Measurements from ENCODE around the gene C22orf31.
A peak's percentile ranks its signal among the peaks of the same experiment; 100 is the strongest.
"Not testable (repeated sequence)": the region's sequence is repeated elsewhere in the genome, so short reads cannot be mapped to it uniquely, and the experiment has no call there.

The C22orf31 gene

GRCh38 chr22:29061773-29062172 lies at the start of gene C22orf31:
TSS of gene C22orf31 (minus strand) at chr22:29061831. CDS start at chr22:29061792, 39 bp downstream.
- DNase-seq (ENCODE audit: low read depth): no peak

GRCh38 chr22:29110946-29111345 lies 49.3 kb upstream of the C22orf31 start:
- DNase-seq (ENCODE audit: low read depth): no peak

GRCh38 chr22:29109822-29110221 lies 48.2 kb upstream of the C22orf31 start:
- peak; percentile 54 for DNase-seq (ENCODE audit: low read depth)

GRCh38 chr22:29108137-29108536 lies 46.5 kb upstream of the C22orf31 start:
- peak; percentile 90 for DNase-seq (ENCODE audit: low read depth)

- DNase-seq (ENCODE audit: low read depth): no peak
Measured at GRCh38 chr22:29106839-29107238, 45.2 kb upstream of the C22orf31 start.

- DNase-seq (ENCODE audit: low read depth): peak; percentile 7
Measured at GRCh38 chr22:29105468-29105867, 43.8 kb upstream of the C22orf31 start.

- no peak for DNase-seq (ENCODE audit: low read depth)
Measured at GRCh38 chr22:29103121-29103520, 41.5 kb upstream of the C22orf31 start.

GRCh38 chr22:29102300-29102699 lies 40.7 kb upstream of the C22orf31 start:
- DNase-seq (ENCODE audit: low read depth): no peak

- DNase-seq (ENCODE audit: low read depth): no peak
Measured at GRCh38 chr22:29098296-29098695, 36.7 kb upstream of the C22orf31 start.

- peak; percentile 38 for DNase-seq (ENCODE audit: low read depth)
Measured at GRCh38 chr22:29096736-29097669, 35.4 kb upstream of the C22orf31 start.

- DNase-seq (ENCODE audit: low read depth): no peak
Measured at GRCh38 chr22:29095459-29095858, 33.8 kb upstream of the C22orf31 start.

- peak; percentile 89 for DNase-seq (ENCODE audit: low read depth)
Measured at GRCh38 chr22:29093501-29094300, 32.1 kb upstream of the C22orf31 start.

- DNase-seq (ENCODE audit: low read depth): peak; percentile 13
Measured at GRCh38 chr22:29093030-29093429, 31.4 kb upstream of the C22orf31 start.

GRCh38 chr22:29092243-29092642 lies 30.6 kb upstream of the C22orf31 start:
- no peak for DNase-seq (ENCODE audit: low read depth)

GRCh38 chr22:29090039-29090438 lies 28.4 kb upstream of the C22orf31 start:
- DNase-seq (ENCODE audit: low read depth): no peak

GRCh38 chr22:29089507-29089906 lies 27.9 kb upstream of the C22orf31 start:
- DNase-seq (ENCODE audit: low read depth): no peak

- no peak for DNase-seq (ENCODE audit: low read depth)
Measured at GRCh38 chr22:29088809-29089208, 27.2 kb upstream of the C22orf31 start.

- no peak for DNase-seq (ENCODE audit: low read depth)
Measured at GRCh38 chr22:29087012-29087411, 25.4 kb upstream of the C22orf31 start.

GRCh38 chr22:29083933-29084591 lies 22.4 kb upstream of the C22orf31 start:
- DNase-seq (ENCODE audit: low read depth): peak; percentile 86

- not testable (repeated sequence) for DNase-seq (ENCODE audit: low read depth)
Measured at GRCh38 chr22:29083576-29083932, 21.9 kb upstream of the C22orf31 start.

GRCh38 chr22:29082826-29083545 lies 21.4 kb upstream of the C22orf31 start:
- no peak for DNase-seq (ENCODE audit: low read depth)

Data from EH (cell line).